ENCODE data around the gene MUCL1. TPM values are rescaled to one million over a fixed set of nuclear protein-coding genes. Genes with fewer than 3 reads are reported as not detected.

Gene MUCL1
- total RNA-seq, 1 donor from 2014 or later = not detected

GRCh38 chr12:54840244-54840865 is 14.0 kb upstream of the MUCL1 start:
- no peak for DNase-seq (ENCODE audit: low spot score)
- H3K27me3 ChIP-seq = no peaks in the 10 kb centered on the region
- H3K27ac ChIP-seq = no peak overlapping the region
- H3K4me3 ChIP-seq = no peak overlapping the region
- H3K9ac ChIP-seq = no peak overlapping the region
- no peak overlapping the region for H3K27ac Mint-ChIP-seq
- no peaks in the 10 kb centered on the region for H3K4me1 ChIP-seq
- H4K20me1 ChIP-seq (ENCODE audit: low read depth) = no peaks in the 10 kb centered on the region
- no peaks in the 10 kb centered on the region for H3K36me3 ChIP-seq
- peaks cover 1% of the 10 kb centered on the region for H3K36me3 Mint-ChIP-seq
- H3K4me3 Mint-ChIP-seq = no peak overlapping the region
- H3K4me2 ChIP-seq = no peak overlapping the region
- H3K79me2 ChIP-seq (ENCODE audit: low read depth) = no peaks in the 10 kb centered on the region
- no peaks in the 10 kb centered on the region for H3K9me3 ChIP-seq (ENCODE audit: low read depth)
- no peak overlapping the region for H2AFZ ChIP-seq (replicated peaks)
- H3K4me1 Mint-ChIP-seq = no peaks in the 10 kb centered on the region
- H3F3A ChIP-seq (ENCODE audit: low read depth) = no peaks in the 10 kb centered on the region
- peaks cover 1% of the 10 kb centered on the region for H3K27me3 Mint-ChIP-seq (ENCODE audit: insufficient read depth, low read depth)
- TF ChIP-seq EZH2phosphoT487 (IDR thresholded peaks at IDR 0.05) = no peak
- TF ChIP-seq EZH2 (IDR thresholded peaks at IDR 0.05) = no peak
- no peak for TF ChIP-seq CTCF (IDR thresholded peaks at IDR 0.05)
- peaks cover 5% of the 10 kb centered on the region for H3K9me3 Mint-ChIP-seq

- Histone ChIP-seq H4K20me1 (ENCODE audit: low read depth) (no peaks in the 10 kb centered on the region), H3K27me3 (peaks cover 33% of the 10 kb centered on the region), H2AFZ (replicated peaks) (no peak overlapping the region), H3F3A (ENCODE audit: low read depth) (no peaks in the 10 kb centered on the region), H3K4me1 (no peaks in the 10 kb centered on the region), H3K4me2 (no peak overlapping the region), H3K79me2 (ENCODE audit: low read depth) (no peaks in the 10 kb centered on the region), H3K27ac (no peak overlapping the region), H3K9ac (no peak overlapping the region), H3K4me3 (no peak overlapping the region), H3K36me3 (no peaks in the 10 kb centered on the region), H3K9me3 (ENCODE audit: low read depth) (no peaks in the 10 kb centered on the region)
- H3K27me3 Mint-ChIP-seq (ENCODE audit: insufficient read depth, low read depth) = no peaks in the 10 kb centered on the region
- TF ChIP-seq EZH2phosphoT487 (IDR thresholded peaks at IDR 0.05) (no peak), EZH2 (IDR thresholded peaks at IDR 0.05) (no peak), CTCF (IDR thresholded peaks at IDR 0.05) (no peak)
- H3K9me3 Mint-ChIP-seq = peaks cover 1% of the 10 kb centered on the region
- no peak for DNase-seq (ENCODE audit: low spot score)
- H3K4me3 Mint-ChIP-seq = no peak overlapping the region
- H3K27ac Mint-ChIP-seq = no peak overlapping the region
- H3K36me3 Mint-ChIP-seq = no peaks in the 10 kb centered on the region
- H3K4me1 Mint-ChIP-seq = peaks cover 4% of the 10 kb centered on the region
Observed at GRCh38 chr12:54857406-54857805, 3.1 kb downstream of the MUCL1 start.

- no peaks in the 10 kb centered on the region for H3K36me3 ChIP-seq
- no peak overlapping the region for H3K4me3 Mint-ChIP-seq
- H3K9me3 ChIP-seq (ENCODE audit: low read depth) = no peaks in the 10 kb centered on the region
- no peak overlapping the region for H3K9ac ChIP-seq
- H3K4me1 ChIP-seq = no peaks in the 10 kb centered on the region
- no peak overlapping the region for H3K4me3 ChIP-seq
- H3K9me3 Mint-ChIP-seq = no peaks in the 10 kb centered on the region
- H3K4me2 ChIP-seq = no peak overlapping the region
- no peak overlapping the region for H3K27ac Mint-ChIP-seq
- no peaks in the 10 kb centered on the region for H3K79me2 ChIP-seq (ENCODE audit: low read depth)
- H3K27me3 Mint-ChIP-seq (ENCODE audit: insufficient read depth, low read depth) = no peaks in the 10 kb centered on the region
- H3K36me3 Mint-ChIP-seq = no peaks in the 10 kb centered on the region
- no peak for TF ChIP-seq CTCF (IDR thresholded peaks at IDR 0.05)
- TF ChIP-seq EZH2 (IDR thresholded peaks at IDR 0.05) = no peak
- TF ChIP-seq EZH2phosphoT487 (IDR thresholded peaks at IDR 0.05) = no peak
- H3K27ac ChIP-seq = no peak overlapping the region
- no peaks in the 10 kb centered on the region for H4K20me1 ChIP-seq (ENCODE audit: low read depth)
- no peak for DNase-seq (ENCODE audit: low spot score)
- H3F3A ChIP-seq (ENCODE audit: low read depth) = no peaks in the 10 kb centered on the region
- no peak overlapping the region for H2AFZ ChIP-seq (replicated peaks)
- peaks cover 33% of the 10 kb centered on the region for H3K27me3 ChIP-seq
- peaks cover 4% of the 10 kb centered on the region for H3K4me1 Mint-ChIP-seq
Observed at GRCh38 chr12:54858562-54858961, 4.2 kb downstream of the MUCL1 start.

Data from neural progenitor cell (in vitro differentiated cells).